GM12891 (cell line): ENCODE measurements around the gene PIK3C3. TPM values are rescaled to one million over a fixed set of nuclear protein-coding genes. Genes with fewer than 3 reads are reported as not detected.

Source experiments
- DNase-seq: peaks from one replicate; pipeline ENCODE4 v3.0.0; 2011; ENCODE audit warnings: low spot score; ENCODE audit not compliant: insufficient read length
- FAIRE-seq: peaks from 2 replicates; lab custom pipeline; 2011; peaks lifted over from hg19 to GRCh38; lab: Jason Lieb, UNC
- PAX5 ChIP-seq: IDR thresholded peaks from 2 replicates; pipeline ENCODE4 v1.6.1; 2011; ENCODE audit warnings: low read length, moderate library complexity, mild to moderate bottlenecking; ENCODE audit not compliant: insufficient read depth, severe bottlenecking
- POLR2A ChIP-seq: IDR thresholded peaks from 2 replicates; pipeline ENCODE4 v1.6.1; 2011; ENCODE audit warnings: low read depth, low read length, control low read depth
- POLR2AphosphoS5 ChIP-seq: IDR thresholded peaks from 2 replicates; pipeline ENCODE4 v1.6.1; 2011; ENCODE audit warnings: low read depth, low read length, control low read depth
- POU2F2 ChIP-seq: IDR thresholded peaks from 2 replicates; pipeline ENCODE4 v1.6.1; 2011; ENCODE audit warnings: low read depth, mild to moderate bottlenecking, control low read depth, low read length, moderate library complexity
- SPI1 ChIP-seq: IDR thresholded peaks from 2 replicates; pipeline ENCODE4 v1.6.1; 2011; ENCODE audit warnings: low read depth, low read length, control low read depth
- TAF1 ChIP-seq: IDR thresholded peaks from 2 replicates; pipeline ENCODE4 v1.6.1; 2011; ENCODE audit warnings: low read depth, low read length, control low read depth
- polyA plus RNA-seq: library from polyadenylated mRNA; unstranded; fragments of >200 nt; gene quantifications from one replicate; pipeline ENCODE4 v1.2.1, GENCODE V29; 2012; ENCODE audit warnings: low read depth, missing spikeins, inconsistent platforms; ENCODE audit not compliant: missing spikeins

PIK3C3 gene
- polyA plus RNA-seq: 22.7 TPM

GRCh38 chr18:41954827-41955613 is at the start of gene PIK3C3:
Gene PIK3C3 (plus strand): TSS chr18:41955234. CDS start chr18:41955292, 58 bp downstream.
- DNase-seq (peak; percentile 63), FAIRE-seq (peak; percentile 98)
- TF ChIP-seq TAF1 (0 out of 2 replicates have a peak, but pooled peaks have one; percentile 22), SPI1 (no peak), POU2F2 (no peak), PAX5 (no peak), POLR2A (peak; percentile 64; the same call in 1 of the 2 replicates), POLR2AphosphoS5 (no peak)

- FAIRE-seq: peak; percentile 16
- TF ChIP-seq TAF1: no peak
- no peak for DNase-seq
These were observed 49.1 kb upstream of the PIK3C3 start for GRCh38 chr18:41905786-41906527.

GRCh38 chr18:41906528-41907146 is 48.4 kb upstream of the PIK3C3 start:
- peak; percentile 32 for DNase-seq
- TF ChIP-seq SPI1: peak; percentile 80
- TF ChIP-seq PAX5: no peak
- TF ChIP-seq POLR2AphosphoS5: no peak
- TF ChIP-seq POU2F2: no peak
- no peak for TF ChIP-seq TAF1
- TF ChIP-seq POLR2A: no peak
- FAIRE-seq: peak; percentile 66

GRCh38 chr18:41917181-41917580 is 37.9 kb upstream of the PIK3C3 start:
- DNase-seq (no peak), FAIRE-seq (no peak)
- TF ChIP-seq POLR2A (no peak), TAF1 (no peak)

- DNase-seq: no peak
- FAIRE-seq: no peak
- no peak for TF ChIP-seq PAX5
- TF ChIP-seq TAF1: no peak
- no peak for TF ChIP-seq POU2F2
- no peak for TF ChIP-seq POLR2AphosphoS5
- no peak for TF ChIP-seq SPI1
- no peak for TF ChIP-seq POLR2A
These were observed 33.3 kb upstream of the PIK3C3 start for GRCh38 chr18:41921770-41922169.

GRCh38 chr18:41922176-41922575 is 32.9 kb upstream of the PIK3C3 start:
- DNase-seq: no peak
- FAIRE-seq: no peak
- no peak for TF ChIP-seq TAF1
- TF ChIP-seq SPI1: no peak
- TF ChIP-seq POLR2AphosphoS5: no peak
- TF ChIP-seq POLR2A: no peak
- no peak for TF ChIP-seq POU2F2

- no peak for FAIRE-seq
- no peak for DNase-seq
- no peak for TF ChIP-seq POLR2AphosphoS5
- no peak for TF ChIP-seq POLR2A
- TF ChIP-seq TAF1: no peak
- TF ChIP-seq PAX5: no peak
- no peak for TF ChIP-seq POU2F2
- TF ChIP-seq SPI1: no peak
These were observed 32.2 kb upstream of the PIK3C3 start for GRCh38 chr18:41922841-41923240.

- DNase-seq (no peak), FAIRE-seq (no peak)
- TF ChIP-seq POU2F2 (no peak), PAX5 (no peak), SPI1 (no peak), POLR2A (no peak)
These were observed 31.6 kb upstream of the PIK3C3 start for GRCh38 chr18:41923446-41923845.

GRCh38 chr18:41928581-41928980 is 26.5 kb upstream of the PIK3C3 start:
- no peak for FAIRE-seq
- DNase-seq: no peak
- TF ChIP-seq TAF1 (no peak), SPI1 (no peak), POLR2A (no peak), POU2F2 (no peak)
